SK-N-SH treated with all-trans-retinoic acid at 6 μM for 48 hours (cell line): ENCODE results near the gene FAR1.

Experiments used
- ARNTL ChIP-seq: fragments of 450-650 bp; formaldehyde crosslinking; IDR thresholded peaks from 2 replicates; pipeline ENCODE4 v1.5.0; 2020; ENCODE audit warnings: low read depth, mild to moderate bottlenecking, moderate library complexity, borderline replicate concordance
- OSR1 ChIP-seq: fragments of 250-450 bp; sonication (Bioruptor Pico); IDR thresholded peaks from 2 replicates; pipeline ENCODE4 v1.8.0; 2022; ENCODE audit warnings: moderate library complexity, mild to moderate bottlenecking, inconsistent platforms
- PPARA ChIP-seq: fragments of 250-450 bp; sonication (Bioruptor Pico); IDR thresholded peaks from 2 replicates; pipeline ENCODE4 v1.5.0; 2020; ENCODE audit warnings: mild to moderate bottlenecking, borderline replicate concordance
- RARB ChIP-seq: fragments of 250-450 bp; sonication (Bioruptor Pico); IDR thresholded peaks from 2 replicates; pipeline ENCODE4 v1.8.0; 2021; ENCODE audit warnings: mild to moderate bottlenecking, moderate library complexity
- ZFP3 ChIP-seq: fragments of 250-450 bp; sonication (Bioruptor Pico); IDR thresholded peaks from 2 replicates; pipeline ENCODE4 v1.5.0; 2020; ENCODE audit warnings: mild to moderate bottlenecking, moderate library complexity
- TF ChIP-seq, protein P1 (sequence below): fragments of 250-450 bp; sonication (Bioruptor Pico); IDR thresholded peaks from 2 replicates; pipeline ENCODE4 v1.8.0; 2020; ENCODE audit warnings: mild to moderate bottlenecking, moderate library complexity, borderline replicate concordance
- TF ChIP-seq, protein P2 (sequence below): fragments of 250-450 bp; sonication (Bioruptor Pico); IDR thresholded peaks from 2 replicates; pipeline ENCODE4 v1.8.0; 2021; ENCODE audit warnings: low read depth, mild to moderate bottlenecking, moderate library complexity, borderline replicate concordance

GRCh38 chr11:13679768-13680167, 11.3 kb downstream of the FAR1 start:
- TF ChIP-seq ARNTL (no peak), OSR1 (no peak), RARB (CRISPR knock-in tag) (no peak), ZFP3 (CRISPR knock-in tag) (no peak), PPARA (CRISPR knock-in tag) (no peak)
- TF ChIP-seq, protein P1, sequence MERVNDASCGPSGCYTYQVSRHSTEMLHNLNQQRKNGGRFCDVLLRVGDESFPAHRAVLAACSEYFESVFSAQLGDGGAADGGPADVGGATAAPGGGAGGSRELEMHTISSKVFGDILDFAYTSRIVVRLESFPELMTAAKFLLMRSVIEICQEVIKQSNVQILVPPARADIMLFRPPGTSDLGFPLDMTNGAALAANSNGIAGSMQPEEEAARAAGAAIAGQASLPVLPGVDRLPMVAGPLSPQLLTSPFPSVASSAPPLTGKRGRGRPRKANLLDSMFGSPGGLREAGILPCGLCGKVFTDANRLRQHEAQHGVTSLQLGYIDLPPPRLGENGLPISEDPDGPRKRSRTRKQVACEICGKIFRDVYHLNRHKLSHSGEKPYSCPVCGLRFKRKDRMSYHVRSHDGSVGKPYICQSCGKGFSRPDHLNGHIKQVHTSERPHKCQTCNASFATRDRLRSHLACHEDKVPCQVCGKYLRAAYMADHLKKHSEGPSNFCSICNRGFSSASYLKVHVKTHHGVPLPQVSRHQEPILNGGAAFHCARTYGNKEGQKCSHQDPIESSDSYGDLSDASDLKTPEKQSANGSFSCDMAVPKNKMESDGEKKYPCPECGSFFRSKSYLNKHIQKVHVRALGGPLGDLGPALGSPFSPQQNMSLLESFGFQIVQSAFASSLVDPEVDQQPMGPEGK (CRISPR knock-in tag): no peak
- TF ChIP-seq, protein P2, sequence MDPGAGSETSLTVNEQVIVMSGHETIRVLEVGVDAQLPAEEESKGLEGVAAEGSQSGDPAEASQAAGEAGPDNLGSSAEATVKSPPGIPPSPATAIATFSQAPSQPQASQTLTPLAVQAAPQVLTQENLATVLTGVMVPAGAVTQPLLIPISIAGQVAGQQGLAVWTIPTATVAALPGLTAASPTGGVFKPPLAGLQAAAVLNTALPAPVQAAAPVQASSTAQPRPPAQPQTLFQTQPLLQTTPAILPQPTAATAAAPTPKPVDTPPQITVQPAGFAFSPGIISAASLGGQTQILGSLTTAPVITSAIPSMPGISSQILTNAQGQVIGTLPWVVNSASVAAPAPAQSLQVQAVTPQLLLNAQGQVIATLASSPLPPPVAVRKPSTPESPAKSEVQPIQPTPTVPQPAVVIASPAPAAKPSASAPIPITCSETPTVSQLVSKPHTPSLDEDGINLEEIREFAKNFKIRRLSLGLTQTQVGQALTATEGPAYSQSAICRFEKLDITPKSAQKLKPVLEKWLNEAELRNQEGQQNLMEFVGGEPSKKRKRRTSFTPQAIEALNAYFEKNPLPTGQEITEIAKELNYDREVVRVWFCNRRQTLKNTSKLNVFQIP (CRISPR knock-in tag): no peak
